HG03565 (cell line): ENCODE results near the gene HNRNPA3.
A peak's percentile ranks its signal among the peaks of the same experiment; 100 is the strongest.
"Not testable (repeated sequence)": the region's sequence is repeated elsewhere in the genome, so short reads cannot be mapped to it uniquely, and the experiment has no call there.

Experiments
- ATAC-seq: cut with Tn5 transposase; IDR thresholded peaks from one replicate; pipeline ENCODE4 v1.9.1; 2021; ENCODE audit warnings: mild to moderate bottlenecking, moderate library complexity; ENCODE audit not compliant: unreplicated experiment

The HNRNPA3 gene

DNA sequence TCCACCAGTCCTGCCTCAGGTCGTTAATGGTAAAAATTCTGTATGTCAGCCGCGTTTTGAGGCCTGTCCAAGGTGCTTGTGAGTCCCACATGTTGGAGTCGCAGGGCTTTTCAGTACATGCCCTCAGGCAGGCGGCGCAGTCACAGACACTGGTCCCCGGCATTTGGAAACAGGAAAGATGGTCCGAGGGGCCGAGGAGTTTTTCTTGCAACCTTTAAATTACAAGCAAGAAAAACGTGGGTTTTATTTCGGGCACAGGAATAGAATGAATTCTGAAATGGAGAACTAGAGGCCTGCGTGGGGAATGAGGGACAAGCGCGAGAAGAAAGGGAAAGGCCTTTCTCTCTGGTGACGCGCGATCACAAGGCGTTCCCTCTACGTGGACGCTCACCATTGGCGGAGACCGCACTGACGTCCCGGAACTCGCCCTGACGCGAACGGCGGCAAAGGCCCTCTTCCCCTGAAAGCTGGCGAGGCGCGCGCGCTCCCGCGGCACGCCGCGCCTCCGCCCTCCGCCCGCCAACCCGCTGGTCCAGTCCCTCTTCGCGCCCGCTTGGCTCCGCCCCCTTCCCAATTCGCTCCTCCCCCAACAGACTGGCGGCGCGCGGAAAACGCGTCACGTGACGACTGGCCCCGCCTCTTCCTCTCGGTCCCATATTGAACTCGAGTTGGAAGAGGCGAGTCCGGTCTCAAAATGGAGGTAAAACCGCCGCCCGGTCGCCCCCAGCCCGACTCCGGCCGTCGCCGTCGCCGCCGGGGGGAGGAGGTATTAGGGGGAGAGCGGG, at the start of gene HNRNPA3:
TSS of gene HNRNPA3 (plus strand) at position 689 of the 785 bp plus-strand sequence. CDS start at position 695, 6 bp downstream.
- peak; percentile 85 for ATAC-seq

DNA sequence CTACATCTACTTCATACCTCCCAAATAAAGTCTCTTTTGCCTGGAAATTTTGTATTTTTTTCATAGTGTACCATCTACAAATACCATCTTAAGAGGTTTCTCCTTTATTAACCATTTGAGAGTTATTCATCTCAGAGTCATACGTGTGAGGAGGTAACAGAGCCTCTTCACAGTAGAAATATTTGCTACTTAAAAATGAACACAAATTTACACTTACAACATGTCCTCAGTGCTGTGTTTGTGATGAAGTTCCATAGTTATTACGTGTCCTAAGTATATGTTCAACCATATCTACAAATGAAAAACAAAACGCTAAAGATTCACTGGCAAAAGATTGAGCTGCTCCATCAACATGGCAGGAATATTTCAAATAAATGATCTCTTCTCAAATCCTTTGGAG, 48.5 kb upstream of the HNRNPA3 start:
- no peak for ATAC-seq

DNA sequence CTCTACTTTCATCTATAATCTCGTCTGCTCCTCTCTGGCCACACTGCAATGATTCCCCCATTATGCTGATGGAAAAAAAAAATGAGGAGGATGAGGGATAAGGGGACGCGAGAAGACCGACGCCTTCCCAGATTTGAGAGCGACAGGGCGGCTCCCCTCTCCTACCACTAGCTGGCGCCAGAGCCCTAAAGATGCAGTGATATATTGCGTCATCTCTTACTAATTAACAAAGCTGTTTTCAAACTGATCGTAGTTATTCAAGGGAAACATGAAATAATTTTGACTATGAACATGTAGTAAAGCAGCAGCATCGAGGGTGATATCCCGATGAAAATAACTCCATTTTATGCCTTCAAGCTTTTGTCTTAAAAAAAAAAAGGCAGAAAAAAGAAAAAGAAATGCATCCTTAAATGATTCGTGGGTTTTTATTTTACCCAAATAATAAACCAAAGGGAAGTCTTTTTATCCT, 48.0 kb upstream of the HNRNPA3 start:
- ATAC-seq, result peak; percentile 56

GRCh38 chr2:177165061-177165583, 47.5 kb upstream of the HNRNPA3 start:
- no peak for ATAC-seq

- peak; percentile 41 for ATAC-seq
Observed at GRCh38 chr2:177165721-177166711, 46.6 kb upstream of the HNRNPA3 start.

DNA sequence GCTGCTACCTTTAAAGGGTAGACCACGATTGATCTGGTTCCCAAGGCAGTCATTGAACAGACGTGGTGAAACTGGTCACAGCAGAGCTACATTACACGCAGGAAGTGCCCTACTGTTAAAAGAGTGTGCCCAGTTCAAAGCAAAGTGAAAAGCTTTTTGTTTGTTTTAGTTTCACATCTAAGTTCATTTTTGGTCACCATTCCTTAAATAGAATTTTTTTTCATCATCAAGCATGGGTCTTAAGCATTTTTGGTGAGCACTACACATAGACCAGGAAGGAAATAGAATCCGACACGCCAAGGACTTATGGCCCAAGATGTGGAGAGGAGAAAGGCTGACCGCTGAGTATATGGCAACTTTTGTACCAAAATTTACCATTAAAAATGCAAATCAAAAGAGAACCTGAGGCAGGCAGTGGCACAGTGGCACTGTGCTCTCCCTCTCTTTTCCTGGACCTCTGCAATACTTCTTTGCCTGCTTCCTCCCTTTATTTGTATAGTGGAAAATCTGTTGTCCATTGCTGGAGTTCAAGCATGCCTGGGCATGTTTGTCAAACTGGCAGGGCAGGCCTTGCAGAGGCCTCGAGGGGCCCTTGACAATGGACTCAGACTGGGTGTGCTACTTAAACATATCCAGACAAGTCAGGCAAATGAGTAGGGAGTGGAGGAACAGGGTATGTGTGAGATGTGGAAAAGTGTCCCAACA, 42.6 kb upstream of the HNRNPA3 start:
- ATAC-seq, result peak; percentile 56

- no peak for ATAC-seq
Observed at GRCh38 chr2:177171418-177171865, 41.2 kb upstream of the HNRNPA3 start.

DNA sequence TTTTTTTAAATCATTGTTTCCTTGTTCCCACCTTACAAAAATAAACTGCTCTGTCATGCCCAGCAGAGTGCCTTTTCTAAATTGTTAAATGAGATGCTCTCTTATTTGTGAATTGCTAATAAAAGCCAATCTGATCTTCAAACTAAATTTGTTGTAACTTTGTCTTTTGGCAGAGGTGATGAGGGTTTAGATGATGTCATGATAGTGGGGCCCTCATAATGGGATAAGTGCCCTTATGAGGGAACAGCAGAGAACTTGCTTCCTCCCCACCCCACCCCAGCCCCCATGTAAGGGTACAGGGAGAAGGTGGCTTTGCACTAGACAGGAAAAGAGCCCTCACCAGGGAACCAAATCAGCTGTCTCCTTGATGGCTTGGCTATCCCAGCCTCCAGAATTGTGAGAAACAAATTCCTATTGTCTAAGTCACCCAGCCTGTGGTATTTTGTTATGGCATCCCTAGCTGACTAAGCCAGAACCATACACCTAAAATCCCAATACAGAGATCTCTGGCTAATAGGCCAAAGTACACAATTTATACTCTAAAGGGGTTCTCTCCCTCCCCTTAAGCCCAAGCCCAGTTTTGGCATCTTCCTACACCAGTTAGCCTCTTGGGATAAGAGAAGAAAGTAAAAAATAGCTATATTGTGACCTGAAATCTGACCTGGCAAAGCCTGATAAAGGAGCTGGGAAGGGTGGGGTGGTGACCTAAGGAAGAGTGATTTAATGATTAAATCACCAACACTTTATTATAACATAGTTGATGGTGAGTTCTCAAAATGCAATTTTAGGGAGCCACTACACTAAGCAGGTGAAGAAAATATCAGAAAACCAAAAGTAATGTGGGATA, 40.3 kb upstream of the HNRNPA3 start:
- no peak for ATAC-seq

DNA sequence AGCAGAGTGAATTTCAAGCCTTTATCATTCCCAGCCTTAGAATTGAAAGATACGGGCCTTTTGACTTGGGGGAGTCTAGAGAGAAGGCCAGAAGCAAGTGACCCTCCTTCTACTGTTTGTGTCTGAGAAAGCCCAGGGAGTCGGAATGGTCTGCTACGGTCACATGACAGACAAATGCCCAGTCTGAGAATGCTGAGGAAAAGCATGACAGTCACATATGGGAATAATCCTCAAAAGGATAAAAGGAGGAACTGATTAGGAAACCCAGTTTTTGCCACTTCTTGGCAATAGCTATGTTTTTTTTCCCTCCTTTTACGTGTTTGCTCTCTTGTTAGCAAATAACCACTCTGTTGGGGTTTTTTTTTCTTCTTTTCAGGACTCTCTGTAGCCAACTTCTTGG, 38.1 kb upstream of the HNRNPA3 start:
- ATAC-seq, result no peak

DNA sequence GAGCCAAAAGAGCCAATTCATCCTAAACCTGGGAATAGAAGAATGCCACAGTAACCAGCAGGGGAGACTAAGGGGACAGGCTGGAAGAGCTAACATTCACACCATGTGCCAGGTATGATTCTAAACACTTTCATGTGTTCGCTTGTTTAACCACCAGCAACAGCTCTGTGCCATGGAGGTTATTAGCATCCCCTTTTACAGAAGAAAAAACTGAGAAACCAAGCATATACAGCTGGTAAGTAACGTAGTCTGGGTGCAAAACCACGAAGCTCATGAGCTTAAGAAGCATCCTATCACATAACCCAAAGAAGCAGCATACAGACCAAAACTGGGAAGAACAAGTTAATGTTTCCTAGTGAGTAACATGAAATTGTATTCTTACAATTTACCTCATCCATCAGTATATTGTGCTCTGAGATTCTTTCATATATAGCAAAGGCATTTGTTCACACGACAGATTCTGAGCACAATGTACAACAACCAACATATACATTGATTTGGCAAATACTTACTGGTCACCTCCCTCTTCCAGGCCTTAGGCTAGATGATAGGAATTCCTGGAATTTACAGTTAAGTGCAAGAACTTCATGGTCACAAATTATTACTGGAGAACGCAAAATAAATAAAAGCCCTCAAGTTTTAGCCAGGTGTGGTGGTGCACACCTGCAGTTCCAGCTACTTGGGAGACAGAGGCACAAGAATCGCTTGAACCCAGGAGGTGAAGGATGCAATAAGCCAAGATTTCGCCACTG, 36.5 kb upstream of the HNRNPA3 start:
- no peak for ATAC-seq

DNA sequence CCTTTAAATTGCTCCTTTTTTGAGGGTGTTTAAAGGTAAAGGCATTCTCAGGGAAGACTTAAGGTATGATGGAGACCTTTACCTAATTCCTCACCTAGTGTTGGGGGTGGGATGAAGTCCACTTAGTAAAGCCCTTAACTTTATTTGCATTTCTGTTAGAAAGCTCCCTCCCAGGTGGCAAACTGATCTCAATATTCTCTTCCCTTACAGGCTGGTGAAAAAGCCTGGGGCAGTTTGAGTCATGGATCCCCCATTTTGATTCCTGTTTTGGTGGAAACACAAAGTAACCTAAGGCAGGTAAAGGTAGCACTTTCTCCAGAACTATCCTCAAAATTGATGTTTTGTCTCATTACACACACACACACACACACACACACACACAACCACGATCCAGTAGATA, 33.8 kb upstream of the HNRNPA3 start:
- ATAC-seq, result no peak

GRCh38 chr2:177179227-177179626, 33.4 kb upstream of the HNRNPA3 start:
- ATAC-seq, result no peak

DNA sequence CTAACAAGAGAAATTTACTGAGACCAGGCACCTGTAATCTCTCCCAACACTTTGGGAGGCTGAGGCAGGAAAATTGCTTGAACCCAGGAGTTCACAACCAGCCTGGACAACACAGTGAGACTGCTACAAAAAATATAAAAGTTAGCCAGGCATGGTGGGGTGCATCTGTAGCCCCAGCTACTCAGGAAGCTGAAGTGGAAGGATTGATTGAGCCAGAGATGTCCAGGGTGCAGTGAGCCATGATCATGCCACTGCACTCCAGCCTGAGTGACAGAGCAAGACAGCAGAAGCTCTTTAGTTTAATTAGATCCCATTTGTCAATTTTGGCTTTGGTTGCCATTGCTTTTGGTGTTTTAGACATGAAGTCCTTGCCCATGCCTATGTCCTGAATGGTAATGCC, 32.9 kb upstream of the HNRNPA3 start:
- not testable (repeated sequence) for ATAC-seq

DNA sequence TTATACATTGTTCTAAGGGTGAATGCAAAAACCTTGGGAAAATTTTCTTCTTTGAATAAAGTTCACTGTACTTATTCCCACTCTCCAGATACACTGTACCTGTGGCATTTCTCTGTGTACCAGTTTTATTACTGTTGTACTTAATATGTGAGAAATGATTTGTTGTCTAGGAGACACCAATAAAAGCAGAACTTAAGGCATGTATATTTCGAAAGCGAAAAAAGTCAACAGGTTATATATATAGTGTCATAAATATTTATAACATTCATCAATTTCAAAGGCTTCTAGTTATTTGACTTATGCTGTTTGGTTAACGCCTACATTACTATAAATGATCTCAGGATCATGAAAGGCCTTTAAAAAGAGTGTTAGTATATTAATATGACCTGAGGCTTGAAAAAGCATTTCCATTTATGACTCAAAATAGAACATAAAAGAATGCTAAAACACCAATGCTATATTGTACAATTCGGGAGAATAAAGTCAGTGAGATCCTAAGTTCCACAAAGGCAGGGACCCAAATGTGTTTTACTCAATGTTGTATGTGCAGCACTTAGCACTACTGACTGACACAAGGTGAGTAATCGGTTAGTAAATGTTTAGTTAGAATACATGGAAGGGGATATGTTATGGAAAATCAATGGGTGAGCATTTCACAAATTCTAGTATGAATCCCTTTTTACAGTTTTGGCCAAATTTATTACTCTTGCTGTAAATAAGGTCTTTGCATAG, 32.2 kb upstream of the HNRNPA3 start:
- no peak for ATAC-seq

DNA sequence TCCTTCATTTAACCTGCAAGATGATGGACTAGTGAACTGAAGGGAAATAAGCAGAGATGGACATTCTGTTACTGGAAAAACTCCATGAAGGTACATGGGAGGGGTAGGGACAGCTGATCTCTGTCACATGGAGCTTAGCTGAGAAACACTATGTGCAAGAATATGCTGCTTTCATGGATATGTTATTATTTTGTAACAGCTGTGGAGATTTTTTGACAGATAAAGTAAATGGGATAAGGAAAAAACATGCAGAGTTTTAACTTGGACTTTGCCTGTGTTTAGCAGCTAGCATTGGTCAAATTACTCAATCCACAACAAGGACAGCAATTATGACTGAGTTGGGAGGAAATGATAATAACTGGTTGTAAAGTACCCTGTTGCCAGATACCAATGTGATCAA, 28.7 kb upstream of the HNRNPA3 start:
- ATAC-seq, result no peak

GRCh38 chr2:177184606-177185005, 28.0 kb upstream of the HNRNPA3 start:
- ATAC-seq, result no peak

- not testable (repeated sequence) for ATAC-seq
Observed at GRCh38 chr2:177186038-177186437, 26.6 kb upstream of the HNRNPA3 start.

- ATAC-seq, result no peak
Observed at GRCh38 chr2:177187631-177188312, 24.8 kb upstream of the HNRNPA3 start.
